ENCODE data around the gene CFAP299.
"Not testable (repeated sequence)": the region's sequence is repeated elsewhere in the genome, so short reads cannot be mapped to it uniquely, and the experiment has no call there.

The CFAP299 gene

DNA sequence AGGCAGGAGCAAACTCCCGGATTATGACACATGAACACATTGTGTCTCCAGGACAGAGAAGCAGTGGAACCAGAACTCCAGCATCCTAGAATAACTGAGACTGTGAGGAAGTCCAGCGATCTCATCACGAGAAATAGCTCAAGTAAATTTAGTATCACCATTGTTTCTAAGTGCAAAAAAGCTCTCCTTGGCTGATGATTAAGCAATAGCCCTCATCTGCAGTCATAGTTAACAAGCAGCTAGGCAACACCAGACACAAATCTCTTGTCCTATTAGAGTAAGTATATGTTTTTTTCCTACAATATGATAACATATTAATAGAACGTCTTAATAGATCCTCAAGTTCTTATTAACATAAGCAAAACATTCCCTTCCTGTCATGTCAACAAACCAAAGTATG, 2.4 kb upstream of the CFAP299 start:
- no peaks in the 10 kb centered on the region for H3K4me1 ChIP-seq (ENCODE audit: insufficient read depth, low read length)
- peaks cover 36% of the 10 kb centered on the region for H3K27me3 ChIP-seq (ENCODE audit: insufficient read depth, low read length)
- H3K4me3 ChIP-seq (ENCODE audit: low read length), result no peak overlapping the region
- no peaks in the 10 kb centered on the region for H3K36me3 ChIP-seq (ENCODE audit: insufficient read depth, low read depth, low read length)
- no peak overlapping the region for H3K27ac ChIP-seq (ENCODE audit: low read length)
- H3K9me3 ChIP-seq (ENCODE audit: insufficient read depth, low read depth, low read length), result no peaks in the 10 kb centered on the region
- no peak overlapping the region for H3K9ac ChIP-seq (ENCODE audit: low read depth, low read length)

DNA sequence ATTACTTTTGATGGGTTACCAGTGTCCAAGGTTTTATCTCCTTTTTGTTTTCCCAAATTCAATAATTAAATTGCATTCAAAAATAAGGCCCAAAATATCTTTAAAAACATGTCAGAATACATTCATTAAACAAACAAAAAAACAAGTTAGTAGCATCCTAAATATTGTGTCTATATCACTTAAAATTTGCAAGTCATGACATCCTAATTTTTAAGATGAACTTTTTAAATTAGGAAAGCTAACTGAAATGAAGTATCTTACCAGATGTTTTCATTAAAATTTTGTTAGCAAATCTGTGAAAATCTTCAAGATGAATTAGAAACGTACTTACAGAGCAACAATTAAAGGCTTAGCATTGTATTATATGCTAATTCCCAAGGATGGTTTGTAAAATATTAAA, 962 bp upstream of the CFAP299 start:
- Histone ChIP-seq H3K27me3 (ENCODE audit: insufficient read depth, low read length) (peaks cover 36% of the 10 kb centered on the region), H3K4me3 (ENCODE audit: low read length) (no peak overlapping the region), H3K9me3 (ENCODE audit: insufficient read depth, low read depth, low read length) (no peaks in the 10 kb centered on the region), H3K4me1 (ENCODE audit: insufficient read depth, low read length) (no peaks in the 10 kb centered on the region), H3K36me3 (ENCODE audit: insufficient read depth, low read depth, low read length) (no peaks in the 10 kb centered on the region), H3K27ac (ENCODE audit: low read length) (no peak overlapping the region), H3K9ac (ENCODE audit: low read depth, low read length) (no peak overlapping the region)

DNA sequence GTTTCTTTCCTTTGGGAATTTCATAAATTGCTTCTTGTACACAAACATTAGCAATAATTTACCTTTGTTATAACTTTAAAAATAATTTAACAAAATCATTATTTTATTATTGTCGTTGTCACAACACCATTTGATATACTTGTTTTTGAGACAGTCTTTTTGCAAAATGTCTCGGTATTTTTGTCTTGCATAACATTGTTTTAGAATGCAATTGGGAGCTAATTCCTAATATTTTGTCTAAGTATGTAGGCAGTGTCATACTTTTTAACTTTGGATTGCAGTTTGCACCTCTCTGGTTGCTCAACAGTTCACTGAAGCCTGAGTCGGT, 340 bp upstream of the CFAP299 start:
- Histone ChIP-seq H3K9me3 (ENCODE audit: insufficient read depth, low read depth, low read length) (no peaks in the 10 kb centered on the region), H3K4me3 (ENCODE audit: low read length) (peak overlapping the region; percentile 87), H3K4me1 (ENCODE audit: insufficient read depth, low read length) (no peaks in the 10 kb centered on the region), H3K27ac (ENCODE audit: low read length) (no peak overlapping the region), H3K9ac (ENCODE audit: low read depth, low read length) (no peak overlapping the region), H3K36me3 (ENCODE audit: insufficient read depth, low read depth, low read length) (no peaks in the 10 kb centered on the region), H3K27me3 (ENCODE audit: insufficient read depth, low read length) (peaks cover 36% of the 10 kb centered on the region)

DNA sequence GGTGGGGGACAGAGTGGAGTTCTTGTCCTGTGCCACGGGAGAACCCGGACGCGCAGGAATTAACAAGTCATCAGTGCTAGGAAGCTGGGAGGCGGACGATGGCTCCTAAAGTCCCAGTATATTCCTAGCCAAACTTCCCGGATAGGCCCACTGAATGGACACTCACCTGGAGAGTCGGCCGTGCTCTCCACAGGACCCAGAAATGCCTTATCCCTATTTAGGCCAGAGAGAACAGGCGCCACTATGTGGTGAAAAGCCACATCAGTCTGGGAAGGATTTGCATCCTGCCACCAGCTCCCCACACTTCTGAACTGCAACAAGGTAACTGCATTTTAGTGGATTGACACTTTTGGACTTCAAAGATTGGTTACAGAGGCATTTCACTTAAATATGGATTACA, 1.1 kb downstream of the CFAP299 start:
- Histone ChIP-seq H3K9ac (ENCODE audit: low read depth, low read length) (no peak overlapping the region), H3K4me1 (ENCODE audit: insufficient read depth, low read length) (no peaks in the 10 kb centered on the region), H3K27me3 (ENCODE audit: insufficient read depth, low read length) (peaks cover 33% of the 10 kb centered on the region), H3K27ac (ENCODE audit: low read length) (no peak overlapping the region), H3K36me3 (ENCODE audit: insufficient read depth, low read depth, low read length) (no peaks in the 10 kb centered on the region), H3K4me3 (ENCODE audit: low read length) (peak overlapping the region; percentile 87; the same call in 1 of the 2 replicates), H3K9me3 (ENCODE audit: insufficient read depth, low read depth, low read length) (no peaks in the 10 kb centered on the region)

DNA sequence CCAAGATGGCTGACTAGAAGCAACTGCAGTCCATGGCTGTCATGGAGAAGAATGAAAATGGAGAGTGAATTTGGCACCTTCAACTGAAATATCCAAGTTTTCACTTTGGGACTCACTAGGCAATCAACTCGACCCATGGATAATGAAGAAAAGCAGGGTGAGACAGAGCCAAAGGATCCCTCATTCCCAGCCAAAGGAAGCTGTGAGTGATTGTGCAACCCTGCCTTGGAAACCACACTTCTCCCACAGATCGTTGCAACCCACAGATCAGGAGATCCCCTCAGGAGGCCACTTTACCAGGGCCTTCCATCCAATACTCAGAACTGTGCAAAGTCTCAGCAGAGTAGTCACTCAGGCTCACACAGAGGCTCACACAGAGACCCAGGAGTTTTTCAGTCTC, 4.5 kb downstream of the CFAP299 start:
- H3K4me1 ChIP-seq (ENCODE audit: insufficient read depth, low read length), result no peaks in the 10 kb centered on the region
- H3K9me3 ChIP-seq (ENCODE audit: insufficient read depth, low read depth, low read length), result no peaks in the 10 kb centered on the region
- H3K36me3 ChIP-seq (ENCODE audit: insufficient read depth, low read depth, low read length), result no peaks in the 10 kb centered on the region
- H3K4me3 ChIP-seq (ENCODE audit: low read length), result no peak overlapping the region
- peaks cover 16% of the 10 kb centered on the region for H3K27me3 ChIP-seq (ENCODE audit: insufficient read depth, low read length)
- no peak overlapping the region for H3K27ac ChIP-seq (ENCODE audit: low read length)
- no peak overlapping the region for H3K9ac ChIP-seq (ENCODE audit: low read depth, low read length)

DNA sequence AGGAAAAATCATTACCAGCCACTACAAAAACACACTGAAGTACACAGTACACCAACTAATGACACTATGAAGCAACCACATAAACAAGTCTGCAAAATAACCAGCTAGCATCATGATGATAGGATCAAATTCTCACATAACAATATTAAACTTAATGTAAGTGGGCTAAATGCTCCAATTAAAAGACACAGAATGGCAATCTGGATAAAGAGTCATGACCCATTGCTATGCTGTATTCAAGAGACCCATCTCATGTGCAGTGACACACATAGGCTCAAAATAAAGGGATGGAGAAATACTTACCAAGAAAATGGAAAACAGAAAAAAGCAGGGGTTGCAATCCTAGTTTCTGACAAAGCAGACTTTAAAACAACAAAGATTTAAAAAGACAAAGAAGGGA, 7.2 kb downstream of the CFAP299 start:
- H3K9ac ChIP-seq (ENCODE audit: low read depth, low read length); H3K4me1 ChIP-seq (ENCODE audit: insufficient read depth, low read length); H3K9me3 ChIP-seq (ENCODE audit: insufficient read depth, low read depth, low read length); H3K36me3 ChIP-seq (ENCODE audit: insufficient read depth, low read depth, low read length); H3K27me3 ChIP-seq (ENCODE audit: insufficient read depth, low read length); H3K4me3 ChIP-seq (ENCODE audit: low read length); H3K27ac ChIP-seq (ENCODE audit: low read length): not testable (repeated sequence)

DNA sequence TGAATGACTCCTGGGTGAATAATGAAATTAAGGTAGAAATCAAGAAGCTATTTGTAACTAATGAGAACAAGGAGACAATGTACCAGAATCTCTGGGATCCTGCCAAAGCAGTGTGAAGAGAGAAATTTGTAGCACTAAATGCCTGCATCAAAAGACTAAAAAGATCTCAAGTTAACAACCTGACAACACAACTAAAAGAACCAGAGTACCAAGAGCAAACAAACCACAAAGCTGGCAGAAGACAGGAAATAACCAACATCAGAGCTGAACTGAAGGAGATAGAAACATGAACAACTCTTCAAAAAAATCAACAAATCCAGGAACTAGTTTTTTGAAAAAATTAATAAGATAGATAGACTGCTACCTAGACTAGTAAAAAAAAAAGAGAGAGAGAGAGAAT, 8.4 kb downstream of the CFAP299 start:
- H3K36me3 ChIP-seq (ENCODE audit: insufficient read depth, low read depth, low read length), result no peaks in the 10 kb centered on the region
- H3K4me3 ChIP-seq (ENCODE audit: low read length), result no peak overlapping the region
- no peaks in the 10 kb centered on the region for H3K9me3 ChIP-seq (ENCODE audit: insufficient read depth, low read depth, low read length)
- H3K9ac ChIP-seq (ENCODE audit: low read depth, low read length), result no peak overlapping the region
- H3K27ac ChIP-seq (ENCODE audit: low read length), result no peak overlapping the region
- no peaks in the 10 kb centered on the region for H3K4me1 ChIP-seq (ENCODE audit: insufficient read depth, low read length)
- H3K27me3 ChIP-seq (ENCODE audit: insufficient read depth, low read length), result no peaks in the 10 kb centered on the region

DNA sequence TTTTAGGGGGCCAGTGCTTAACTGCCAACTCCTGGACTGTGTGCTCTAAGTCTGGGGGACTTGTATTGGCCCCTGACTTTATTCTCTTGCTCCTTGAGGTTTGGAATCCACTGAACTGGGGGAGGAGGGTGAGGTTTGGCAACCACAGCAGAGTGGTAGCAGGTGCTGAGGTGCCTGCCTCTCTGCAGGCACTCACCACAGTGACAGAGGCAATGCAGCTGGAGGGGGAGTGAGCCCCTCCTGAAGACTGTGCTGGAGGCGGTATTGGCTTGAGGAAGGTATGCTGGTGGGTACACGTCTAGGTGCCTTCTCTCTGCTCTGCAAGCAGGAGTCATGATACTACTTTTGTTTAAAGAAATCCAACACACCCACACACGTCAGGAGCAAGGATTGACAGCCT, 24.6 kb downstream of the CFAP299 start:
- H3K27me3 ChIP-seq (ENCODE audit: insufficient read depth, low read length), result no peaks in the 10 kb centered on the region
- H3K36me3 ChIP-seq (ENCODE audit: insufficient read depth, low read depth, low read length), result no peaks in the 10 kb centered on the region
- no peak overlapping the region for H3K27ac ChIP-seq (ENCODE audit: low read length)
- no peak overlapping the region for H3K4me3 ChIP-seq (ENCODE audit: low read length)
- H3K4me1 ChIP-seq (ENCODE audit: insufficient read depth, low read length), result no peaks in the 10 kb centered on the region
- H3K9me3 ChIP-seq (ENCODE audit: insufficient read depth, low read depth, low read length), result no peaks in the 10 kb centered on the region
- no peak overlapping the region for H3K9ac ChIP-seq (ENCODE audit: low read depth, low read length)

DNA sequence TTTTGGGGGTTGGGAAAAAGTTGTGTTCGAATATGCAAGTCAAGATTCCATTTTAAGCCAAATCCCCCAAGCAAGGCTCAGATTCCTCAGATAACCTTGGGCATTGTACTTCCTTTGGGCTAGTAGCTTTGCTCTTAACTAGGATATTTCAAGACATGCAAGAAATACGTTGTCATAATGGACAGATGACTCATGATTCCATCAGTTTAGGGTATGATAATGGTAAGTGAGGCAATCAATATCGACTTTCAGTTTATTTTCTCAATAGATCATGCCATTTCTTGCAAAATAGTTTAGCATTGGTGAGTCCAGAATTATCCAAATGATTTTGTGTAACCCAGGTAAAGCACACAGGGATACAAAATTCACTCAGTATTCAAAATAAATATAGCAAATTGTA, 25.4 kb downstream of the CFAP299 start:
- no peaks in the 10 kb centered on the region for H3K27me3 ChIP-seq (ENCODE audit: insufficient read depth, low read length)
- H3K9ac ChIP-seq (ENCODE audit: low read depth, low read length), result no peak overlapping the region
- H3K4me1 ChIP-seq (ENCODE audit: insufficient read depth, low read length), result no peaks in the 10 kb centered on the region
- H3K9me3 ChIP-seq (ENCODE audit: insufficient read depth, low read depth, low read length), result no peaks in the 10 kb centered on the region
- no peak overlapping the region for H3K4me3 ChIP-seq (ENCODE audit: low read length)
- no peaks in the 10 kb centered on the region for H3K36me3 ChIP-seq (ENCODE audit: insufficient read depth, low read depth, low read length)
- no peak overlapping the region for H3K27ac ChIP-seq (ENCODE audit: low read length)

DNA sequence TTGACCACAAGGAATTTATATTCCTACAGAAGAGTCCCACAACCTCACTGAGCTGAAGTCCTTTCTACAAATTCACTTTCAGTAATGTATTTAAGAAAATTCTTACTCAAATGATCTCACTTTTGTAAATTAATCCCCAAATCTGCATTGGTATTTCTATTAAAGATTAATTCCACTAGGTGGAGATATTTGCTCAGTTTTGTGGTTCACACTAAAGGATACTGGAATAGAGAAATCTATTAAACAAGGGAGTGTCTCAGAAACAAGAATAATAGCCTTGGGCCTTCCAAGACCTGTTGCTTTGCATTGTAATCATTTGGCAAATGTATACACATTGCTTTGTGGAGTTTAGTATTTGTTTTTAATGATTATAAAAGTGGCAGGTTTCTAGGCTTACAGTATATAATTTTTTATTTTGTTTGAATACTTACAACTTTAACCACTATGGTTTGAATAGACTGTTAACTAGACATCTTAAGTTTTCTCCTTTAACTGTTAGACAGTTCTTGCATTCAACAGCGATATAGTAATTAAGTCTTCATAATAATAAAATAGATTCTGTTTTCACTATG, 25.9 kb downstream of the CFAP299 start:
- H3K27ac ChIP-seq (ENCODE audit: low read length), result no peak overlapping the region
- H3K9ac ChIP-seq (ENCODE audit: low read depth, low read length), result no peak overlapping the region
- H3K9me3 ChIP-seq (ENCODE audit: insufficient read depth, low read depth, low read length), result no peaks in the 10 kb centered on the region
- no peaks in the 10 kb centered on the region for H3K36me3 ChIP-seq (ENCODE audit: insufficient read depth, low read depth, low read length)
- no peaks in the 10 kb centered on the region for H3K27me3 ChIP-seq (ENCODE audit: insufficient read depth, low read length)
- no peak overlapping the region for H3K4me3 ChIP-seq (ENCODE audit: low read length)
- no peaks in the 10 kb centered on the region for H3K4me1 ChIP-seq (ENCODE audit: insufficient read depth, low read length)

DNA sequence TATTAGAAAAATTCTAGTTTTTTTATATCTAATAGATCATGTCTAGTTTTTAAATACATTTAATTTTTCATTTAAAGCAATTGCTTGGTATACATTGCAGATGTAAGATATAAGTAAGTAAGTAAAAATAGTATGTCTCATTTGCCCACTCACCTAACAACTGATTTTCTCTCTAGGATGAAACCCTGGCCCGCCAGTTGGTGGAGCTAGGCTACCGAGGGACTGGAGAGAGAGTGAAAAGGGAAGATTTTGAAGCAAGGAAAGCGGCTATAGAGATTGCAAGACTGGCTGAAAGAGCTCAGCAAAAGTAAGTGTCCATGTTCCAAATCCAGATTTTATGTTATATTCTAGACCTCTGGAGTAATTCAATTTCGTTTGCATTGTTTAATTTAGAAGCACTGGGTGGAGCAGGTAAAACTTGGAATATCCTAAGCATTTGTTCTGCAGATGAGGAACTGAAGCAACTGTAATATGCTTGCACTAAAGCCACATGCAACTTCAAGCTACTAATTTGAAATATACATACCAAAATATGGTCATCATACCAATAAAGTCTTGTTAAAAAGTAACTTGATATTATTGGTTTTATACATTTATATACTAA, 27.1 kb downstream of the CFAP299 start:
- Histone ChIP-seq H3K27me3 (ENCODE audit: insufficient read depth, low read length) (no peaks in the 10 kb centered on the region), H3K9ac (ENCODE audit: low read depth, low read length) (no peak overlapping the region), H3K9me3 (ENCODE audit: insufficient read depth, low read depth, low read length) (no peaks in the 10 kb centered on the region), H3K4me3 (ENCODE audit: low read length) (no peak overlapping the region), H3K4me1 (ENCODE audit: insufficient read depth, low read length) (no peaks in the 10 kb centered on the region), H3K36me3 (ENCODE audit: insufficient read depth, low read depth, low read length) (no peaks in the 10 kb centered on the region), H3K27ac (ENCODE audit: low read length) (no peak overlapping the region)

DNA sequence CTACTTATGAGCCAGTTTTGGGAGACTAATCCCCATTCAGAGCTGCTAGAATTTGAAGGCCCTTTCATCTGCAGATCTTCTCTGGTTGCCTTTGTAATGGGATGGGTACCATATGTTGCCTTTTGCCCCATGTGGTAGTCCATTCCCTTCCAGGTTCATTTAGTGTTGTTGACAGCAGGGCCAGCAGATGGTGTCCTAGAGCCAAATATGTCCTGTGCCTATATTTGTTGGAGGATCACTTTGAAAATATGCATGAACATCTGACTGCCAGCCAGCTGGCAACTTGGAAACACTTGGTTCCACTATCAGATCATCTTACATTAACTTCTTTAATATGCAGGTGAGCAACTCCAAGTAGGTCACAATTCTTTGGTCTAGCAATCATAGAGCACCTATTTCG, 30.4 kb downstream of the CFAP299 start:
- H3K4me1 ChIP-seq (ENCODE audit: insufficient read depth, low read length), result no peaks in the 10 kb centered on the region
- H3K9me3 ChIP-seq (ENCODE audit: insufficient read depth, low read depth, low read length), result peaks cover 11% of the 10 kb centered on the region
- H3K36me3 ChIP-seq (ENCODE audit: insufficient read depth, low read depth, low read length), result no peaks in the 10 kb centered on the region
- no peaks in the 10 kb centered on the region for H3K27me3 ChIP-seq (ENCODE audit: insufficient read depth, low read length)
- H3K9ac ChIP-seq (ENCODE audit: low read depth, low read length), result no peak overlapping the region
- no peak overlapping the region for H3K4me3 ChIP-seq (ENCODE audit: low read length)
- no peak overlapping the region for H3K27ac ChIP-seq (ENCODE audit: low read length)
